GM21367 (cell line): ENCODE data around the gene TMEM179.
"Not testable (repeated sequence)": the region's sequence is repeated elsewhere in the genome, so short reads cannot be mapped to it uniquely, and the experiment has no call there.

Experiments
- ATAC-seq: cut with Tn5 transposase; IDR thresholded peaks from one replicate; pipeline ENCODE4 v1.9.1; 2021; ENCODE audit not compliant: unreplicated experiment

TMEM179 gene

GRCh38 chr14:104638190-104638589, 33.6 kb upstream of the TMEM179 start:
- no peak for ATAC-seq

- ATAC-seq, result no peak
Observed at GRCh38 chr14:104637546-104638003, 33.0 kb upstream of the TMEM179 start.

- ATAC-seq, result not testable (repeated sequence)
Observed at GRCh38 chr14:104636846-104637545, 32.4 kb upstream of the TMEM179 start.

GRCh38 chr14:104636131-104636530, 31.6 kb upstream of the TMEM179 start:
- ATAC-seq, result no peak

GRCh38 chr14:104635717-104636116, 31.1 kb upstream of the TMEM179 start:
- no peak for ATAC-seq

- no peak for ATAC-seq
Observed at GRCh38 chr14:104634886-104635570, 30.5 kb upstream of the TMEM179 start.

GRCh38 chr14:104634138-104634760, 29.7 kb upstream of the TMEM179 start:
- no peak for ATAC-seq

- ATAC-seq, result no peak
Observed at GRCh38 chr14:104633276-104634137, 28.9 kb upstream of the TMEM179 start.

GRCh38 chr14:104632781-104633180, 28.2 kb upstream of the TMEM179 start:
- no peak for ATAC-seq

- no peak for ATAC-seq
Observed at GRCh38 chr14:104624939-104625338, 20.4 kb upstream of the TMEM179 start.

- ATAC-seq, result no peak
Observed at GRCh38 chr14:104614126-104614812, 9.7 kb upstream of the TMEM179 start.

GRCh38 chr14:104611881-104612280, 7.3 kb upstream of the TMEM179 start:
- ATAC-seq, result no peak

GRCh38 chr14:104610749-104611310, 6.3 kb upstream of the TMEM179 start:
- ATAC-seq, result no peak

GRCh38 chr14:104609666-104610065, 5.1 kb upstream of the TMEM179 start:
- no peak for ATAC-seq

GRCh38 chr14:104603711-104604401, 716 bp downstream of the TMEM179 start:
- no peak for ATAC-seq

GRCh38 chr14:104602933-104603325, 1.6 kb downstream of the TMEM179 start:
- ATAC-seq, result no peak

GRCh38 chr14:104602315-104602932, 2.1 kb downstream of the TMEM179 start:
- no peak for ATAC-seq

- no peak for ATAC-seq
Observed at GRCh38 chr14:104601786-104602185, 2.8 kb downstream of the TMEM179 start.

GRCh38 chr14:104600805-104601204, 3.8 kb downstream of the TMEM179 start:
- ATAC-seq, result no peak
